H1 (cell line): Measurements from ENCODE around the gene UFM1. TPM values are rescaled to one million over a fixed set of nuclear protein-coding genes. Genes with fewer than 3 reads are reported as not detected.
"Not testable (repeated sequence)": the region's sequence is repeated elsewhere in the genome, so short reads cannot be mapped to it uniquely, and the experiment has no call there.

Experiments used
- CTCF ChIA-PET: fragments of 300-600 bp; sonication (Branson Sonifier 250); formaldehyde crosslinking; loops from one replicate; lab custom pipeline; 2021; ENCODE audit not compliant: partially characterized antibody; lab: Charles Lee
- POLR2A ChIA-PET: fragments of 300-600 bp; sonication (Branson Sonifier 250); formaldehyde crosslinking; loops from one replicate; lab custom pipeline; 2021; ENCODE audit warnings: inconsistent platforms; ENCODE audit not compliant: partially characterized antibody; lab: Charles Lee
- DNase-seq, 2 experiments: peaks; one replicate each; pipeline versions ENCODE4 v3.0.0 to v3.0.0-alpha.2; 2010 to 2022; ENCODE audit warnings: low spot score in 2 of 2, low read depth in 1 of 2, mixed read lengths in 1 of 2
- FAIRE-seq: peaks from 2 replicates; lab custom pipeline; 2011; peaks lifted over from hg19 to GRCh38; lab: Jason Lieb, UNC
- H2AFZ ChIP-seq: 2 replicates; pipeline ENCODE4 v1.8.1; 2012; ENCODE audit warnings: low read length, inconsistent platforms
- H2AK5ac ChIP-seq: 2 replicates; pipeline ENCODE4 v1.6.1; 2013; ENCODE audit warnings: low read depth, low read length
- H2BK120ac ChIP-seq: replicated peaks from 2 replicates; pipeline ENCODE3; 2013; ENCODE audit warnings: low read depth, low read length, inconsistent platforms
- H2BK12ac ChIP-seq: 2 replicates; pipeline ENCODE4 v1.6.1; 2013; ENCODE audit warnings: low read depth, low read length
- H2BK15ac ChIP-seq: 2 replicates; pipeline ENCODE4 v1.6.1; 2013; ENCODE audit warnings: low read length
- H2BK20ac ChIP-seq: 2 replicates; pipeline ENCODE4 v1.6.1; 2013; ENCODE audit warnings: low read length
- H2BK5ac ChIP-seq: 2 replicates; pipeline ENCODE4 v1.6.1; 2013; ENCODE audit warnings: low read depth, low read length
- H3K14ac ChIP-seq: 2 replicates; pipeline ENCODE4 v1.6.1; 2013; ENCODE audit warnings: inconsistent platforms; ENCODE audit not compliant: insufficient read length
- H3K18ac ChIP-seq: 2 replicates; pipeline ENCODE4 v1.6.1; 2013; ENCODE audit warnings: low read length; ENCODE audit errors: extremely low read depth
- H3K23ac ChIP-seq: 2 replicates; pipeline ENCODE4 v1.6.1; 2013; ENCODE audit warnings: inconsistent platforms; ENCODE audit not compliant: insufficient read length
- H3K23me2 ChIP-seq: 2 replicates; pipeline ENCODE4 v1.6.1; 2013; ENCODE audit warnings: low read depth, low read length
- H3K27ac ChIP-seq: 2 replicates; pipeline ENCODE4 v1.6.1; 2011; ENCODE audit warnings: low read depth, low read length, inconsistent platforms
- H3K27me3 ChIP-seq, 4 experiments: replicated peaks in 1 of 4; 1 replicate in 1 of 4; 2 replicates in 3 of 4; pipeline versions ENCODE4 v1.6.1 to v1.8.1; 2011 to 2013; ENCODE audit warnings: low read length in 3 of 4, mild to moderate bottlenecking in 3 of 4, inconsistent platforms in 2 of 4, mixed read lengths in 2 of 4, moderate library complexity in 1 of 4; ENCODE audit not compliant: control insufficient read depth in 3 of 4, insufficient read depth in 3 of 4; ENCODE audit errors: extremely low read depth in 1 of 4
- H3K36me3 ChIP-seq, 4 experiments: 2 replicates each; pipeline versions ENCODE4 v1.6.1 to v1.8.1; 2011 to 2013; ENCODE audit warnings: mild to moderate bottlenecking in 4 of 4, low read length in 3 of 4, moderate library complexity in 2 of 4, control low read depth in 1 of 4, inconsistent platforms in 1 of 4; ENCODE audit not compliant: insufficient read depth in 4 of 4, control insufficient read depth in 2 of 4
- H3K4ac ChIP-seq: replicated peaks from 2 replicates; pipeline ENCODE3; 2013; ENCODE audit warnings: low read length, low read depth, mixed read lengths, inconsistent platforms; ENCODE audit not compliant: insufficient read length
- H3K4me1 ChIP-seq, 4 experiments: replicated peaks in 1 of 4; 1 replicate in 1 of 4; 2 replicates in 3 of 4; pipeline versions ENCODE4 v1.6.1 to v1.8.1; 2011 to 2013; ENCODE audit warnings: low read length in 3 of 4, inconsistent platforms in 2 of 4, mixed read lengths in 1 of 4; ENCODE audit not compliant: insufficient read depth in 4 of 4, control insufficient read depth in 3 of 4
- H3K4me2 ChIP-seq, 2 experiments: 2 replicates each; pipeline versions ENCODE4 v1.6.1 to v1.8.1; 2011 to 2013; ENCODE audit warnings: low read depth in 2 of 2, low read length in 2 of 2, control low read depth in 1 of 2, inconsistent platforms in 1 of 2, mild to moderate bottlenecking in 1 of 2; ENCODE audit not compliant: insufficient read depth in 1 of 2
- H3K4me3 ChIP-seq, 4 experiments: fragments of 200-600, 300-600 bp in 1 of 4; sonication (generic), shearing (Covaris generic), sonication (Bioruptor Twin) in 1 of 4; 2 replicates each; pipeline versions ENCODE4 v1.5.1 to v1.8.1; 2011 to 2016; ENCODE audit warnings: low read length in 4 of 4, low read depth in 3 of 4, control low read depth in 2 of 4, inconsistent platforms in 2 of 4, mild to moderate bottlenecking in 2 of 4, mixed read lengths in 1 of 4, moderate library complexity in 1 of 4; ENCODE audit not compliant: insufficient read depth in 2 of 4; ENCODE audit errors: extremely low read depth in 1 of 4
- H3K56ac ChIP-seq: replicated peaks from 2 replicates; pipeline ENCODE3; 2013; ENCODE audit warnings: low read depth, mild to moderate bottlenecking, mixed read lengths, low read length, inconsistent platforms; ENCODE audit not compliant: insufficient read length
- H3K79me1 ChIP-seq: 2 replicates; pipeline ENCODE4 v1.6.1; 2013; ENCODE audit warnings: low read depth, low read length, control low read depth
- H3K79me2 ChIP-seq, 2 experiments: 2 replicates each; pipeline versions ENCODE4 v1.6.1 to v1.8.1; 2012 to 2013; ENCODE audit warnings: low read length in 2 of 2, mild to moderate bottlenecking in 2 of 2, inconsistent platforms in 1 of 2; ENCODE audit not compliant: insufficient read depth in 2 of 2, control insufficient read depth in 1 of 2
- H3K9ac ChIP-seq, 4 experiments: replicated peaks in 1 of 4; 1 replicate in 1 of 4; 2 replicates in 3 of 4; pipeline versions ENCODE4 v1.6.1 to v1.8.1; 2011 to 2013; ENCODE audit warnings: low read depth in 3 of 4, low read length in 3 of 4, control low read depth in 2 of 4, mild to moderate bottlenecking in 2 of 4, moderate library complexity in 2 of 4, inconsistent platforms in 1 of 4; ENCODE audit errors: extremely low read depth in 1 of 4
- H3K9me3 ChIP-seq, 2 experiments: 2 replicates each; pipeline versions ENCODE4 v1.6.1 to v1.8.1; 2012 to 2013; ENCODE audit warnings: mild to moderate bottlenecking in 2 of 2, moderate library complexity in 2 of 2, control low read depth in 1 of 2, inconsistent platforms in 1 of 2, low read depth in 1 of 2, low read length in 1 of 2, mixed read lengths in 1 of 2; ENCODE audit not compliant: insufficient read depth in 2 of 2
- H4K20me1 ChIP-seq, 2 experiments: replicated peaks in 1 of 2; 2 replicates each; pipeline versions ENCODE3 to v1.8.1; 2011 to 2013; ENCODE audit warnings: inconsistent platforms in 2 of 2, low read length in 2 of 2, mild to moderate bottlenecking in 1 of 2; ENCODE audit not compliant: insufficient read depth in 2 of 2, control insufficient read depth in 1 of 2
- H4K5ac ChIP-seq: 2 replicates; pipeline ENCODE4 v1.6.1; 2013; ENCODE audit warnings: low read length, low read depth, mixed read lengths, inconsistent platforms; ENCODE audit not compliant: insufficient read length
- H4K8ac ChIP-seq: 2 replicates; pipeline ENCODE4 v1.8.0; 2013; ENCODE audit warnings: mild to moderate bottlenecking, moderate library complexity, low read length, inconsistent platforms; ENCODE audit not compliant: insufficient read depth; ENCODE audit errors: extremely low read depth
- H4K91ac ChIP-seq: replicated peaks from 2 replicates; pipeline ENCODE3; 2013; ENCODE audit warnings: low read length, mixed read lengths, inconsistent platforms; ENCODE audit not compliant: insufficient read length
- TEAD4 ChIP-seq: IDR thresholded peaks from 2 replicates; pipeline ENCODE4 v1.6.1; 2012; ENCODE audit warnings: low read depth, low read length, inconsistent platforms, mixed read lengths
- WGBS, 2 experiments: shearing (Covaris generic) in 1 of 2; methylation state at CpG; one replicate each; pipeline versions ENCODE4 v1.1.6 to v1.1.7; 2013 to 2015; ENCODE audit warnings: low lambda C conversion rate in 2 of 2, mixed read lengths in 2 of 2, inconsistent platforms in 1 of 2, low coverage in 1 of 2, missing lambda C conversion rate in 1 of 2; ENCODE audit not compliant: insufficient replicate concordance in 2 of 2, insufficient coverage in 1 of 2, insufficient read length in 1 of 2; ENCODE audit errors: extremely low coverage in 1 of 2, missing lambda C conversion rate in 1 of 2; 5-methylcytosine and 5-hydroxymethylcytosine counted together
- polyA plus RNA-seq, 7 experiments: library from polyadenylated mRNA; depleted of rRNA in 3 of 7; stranded (reverse) in 5 of 7; unstranded in 2 of 7; fragments of >200 nt in 5 of 7; fragments of 200-250 nt in 2 of 7; gene quantifications; 1 replicate in 5 of 7; 2 replicates in 1 of 7; 4 replicates in 1 of 7; pipeline versions ENCODE4 v1.2.1 to v1.2.3, GENCODE V29; 2011 to 2013; ENCODE audit warnings: missing spikeins in 2 of 7, mixed read lengths in 2 of 7
- total RNA-seq: library from RNA; stranded (reverse); fragmentation: NEBNext Ultra II Directional; extraction: Animal tissue kit (Norgen Biotek cat#: 25700); gene quantifications from 2 replicates; pipeline ENCODE4 v1.2.1, GENCODE V29; 2021

UFM1 gene
- total and polyA plus RNA-seq, 2 of the 8 experiments (the other 6 are each of a cell fraction or from before 2014, with no cell fraction given), result 16.0 to 34.3 TPM

DNA sequence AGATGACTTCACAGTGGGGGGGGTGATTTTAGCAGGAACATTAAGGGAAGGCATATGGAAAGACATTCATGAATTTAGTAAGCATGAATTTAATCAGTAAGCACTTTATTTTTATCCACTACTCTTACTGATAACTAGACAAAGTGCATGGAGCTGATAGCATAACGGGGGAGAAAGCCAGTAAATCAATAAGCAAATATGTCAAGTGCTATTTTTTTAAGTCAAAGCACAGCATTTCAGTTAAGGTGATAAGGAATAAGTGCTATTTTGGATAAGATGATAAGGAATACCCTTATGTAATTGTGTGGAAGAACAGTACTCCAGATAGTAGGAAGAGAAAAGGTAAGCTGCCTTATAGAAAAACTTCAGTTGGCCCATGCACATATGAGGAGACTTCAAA is 19.4 kb downstream of the UFM1 start (continued):
- TF ChIP-seq TEAD4, result no peak

- H2BK12ac ChIP-seq, H3K4me2 ChIP-seq, H3K23me2 ChIP-seq, H4K8ac ChIP-seq, H3K56ac ChIP-seq, H4K91ac ChIP-seq, H4K20me1 ChIP-seq, H2BK20ac ChIP-seq, H3K79me2 ChIP-seq, H4K5ac ChIP-seq, DNase-seq, H3K4me1 ChIP-seq, H3K27me3 ChIP-seq, H3K36me3 ChIP-seq, FAIRE-seq, H2BK15ac ChIP-seq, H3K4ac ChIP-seq, H2AK5ac ChIP-seq, H3K14ac ChIP-seq, H2BK120ac ChIP-seq, H3K9ac ChIP-seq, POLR2A ChIA-PET, H2BK5ac ChIP-seq, H3K23ac ChIP-seq, H3K27ac ChIP-seq, H2AFZ ChIP-seq, H3K18ac ChIP-seq, H3K4me3 ChIP-seq, H3K79me1 ChIP-seq, H3K9me3 ChIP-seq: not testable (repeated sequence)
- 93% methylated on average over 3 of the region's 3 CpGs; no CpG with 5 or more reads in 1 of the 2 experiments for WGBS, 2 experiments
- CTCF ChIA-PET, result interaction anchor here (0.6 to 0.9 kb wide), 2 partner anchors 192 to 1253 kb away, joined by 3 to 5 read pairs; no protein-coding TSS in a partner anchor
Observed at GRCh38 chr13:38370096-38370495, 20.4 kb downstream of the UFM1 start.
